GM23338 (cell line): Measurements from ENCODE around the gene LIFR. TPM values are rescaled to one million over a fixed set of nuclear protein-coding genes. Genes with fewer than 3 reads are reported as not detected.

ENCODE experiments used
- ATAC-seq: fragments of 200-7000 bp; cut with Tn5 transposase; 3 replicates; pipeline ENCODE4 v1.9.1; 2020
- DNase-seq: peaks from one replicate; pipeline ENCODE4 v3.0.0-alpha.2; 2015; ENCODE audit warnings: low spot score
- H2AFZ ChIP-seq: fragments of 200-600 bp; sonication (generic); 2 replicates; pipeline ENCODE4 v1.8.0; 2016; ENCODE audit warnings: antibody characterized with exemption, mild to moderate bottlenecking, moderate library complexity
- H3F3A ChIP-seq: fragments of 200-600 bp; sonication (generic); replicated peaks from 2 replicates; pipeline ENCODE4 v1.8.0; 2017; ENCODE audit warnings: antibody characterized with exemption, mixed run types, low read depth
- H3K27ac ChIP-seq: fragments of 200-600 bp; sonication (generic); 2 replicates; pipeline ENCODE4 v1.6.1; 2016; ENCODE audit warnings: low read depth
- H3K27me3 ChIP-seq: fragments of 200-600 bp; sonication (generic); 2 replicates; pipeline ENCODE4 v1.8.0; 2016; ENCODE audit warnings: mild to moderate bottlenecking, mixed run types, moderate library complexity; ENCODE audit not compliant: insufficient read depth
- H3K36me3 ChIP-seq: fragments of 200-600 bp; sonication (generic); 2 replicates; pipeline ENCODE4 v1.8.0; 2016; ENCODE audit warnings: mild to moderate bottlenecking; ENCODE audit not compliant: insufficient read depth
- H3K4me1 ChIP-seq: fragments of 200-600 bp; sonication (generic); 2 replicates; pipeline ENCODE4 v1.8.0; 2016; ENCODE audit warnings: mild to moderate bottlenecking, moderate library complexity; ENCODE audit not compliant: insufficient read depth
- H3K4me2 ChIP-seq: fragments of 200-600 bp; sonication (generic); 2 replicates; pipeline ENCODE4 v1.7.1; 2017; ENCODE audit warnings: mixed run types
- H3K4me3 ChIP-seq: fragments of 200-600 bp; sonication (generic); 2 replicates; pipeline ENCODE4 v1.6.1; 2016; ENCODE audit warnings: mixed run types
- H3K79me2 ChIP-seq: fragments of 200-600 bp; sonication (generic); replicated peaks from 2 replicates; pipeline ENCODE4 v1.8.0; 2017; ENCODE audit warnings: mild to moderate bottlenecking; ENCODE audit not compliant: insufficient read depth
- H3K9me2 ChIP-seq: fragments of 200-600 bp; sonication (generic); 2 replicates; pipeline ENCODE4 v1.8.0; 2017; ENCODE audit not compliant: insufficient read depth
- H4K20me1 ChIP-seq: fragments of 200-600 bp; sonication (generic); replicated peaks from 2 replicates; pipeline ENCODE4 v1.8.0; 2017; ENCODE audit warnings: mild to moderate bottlenecking; ENCODE audit not compliant: insufficient read depth
- H3K27ac Mint-ChIP-seq: 2 replicates; pipeline ENCODE4 v1.8.0; 2020; ENCODE audit warnings: inconsistent platforms, mild to moderate bottlenecking, moderate library complexity, mixed read lengths
- H3K27me3 Mint-ChIP-seq: 3 replicates; pipeline ENCODE4 v1.8.0; 2022; ENCODE audit warnings: low read depth, mild to moderate bottlenecking, moderate library complexity, mixed read lengths, inconsistent platforms; ENCODE audit not compliant: insufficient read depth, poor library complexity
- H3K36me3 Mint-ChIP-seq: 3 replicates; pipeline ENCODE4 v1.8.0; 2021; ENCODE audit warnings: low read depth, mild to moderate bottlenecking, inconsistent platforms, moderate library complexity, mixed read lengths
- H3K4me1 Mint-ChIP-seq: 3 replicates; pipeline ENCODE4 v1.8.0; 2020; ENCODE audit warnings: mild to moderate bottlenecking, inconsistent platforms, mixed read lengths
- H3K4me3 Mint-ChIP-seq: 3 replicates; pipeline ENCODE4 v1.8.0; 2021; ENCODE audit warnings: moderate library complexity, mild to moderate bottlenecking, inconsistent platforms, mixed read lengths
- H3K9me3 Mint-ChIP-seq: 3 replicates; pipeline ENCODE4 v1.8.0; 2020; ENCODE audit warnings: moderate library complexity, mild to moderate bottlenecking, inconsistent platforms, mixed read lengths
- CREB1 ChIP-seq: fragments of 250-450 bp; sonication (Bioruptor Pico); IDR thresholded peaks from 2 replicates; pipeline ENCODE4 v1.5.0; 2020; ENCODE audit warnings: low read depth, mild to moderate bottlenecking, moderate library complexity
- EZH2 ChIP-seq: fragments of 200-600 bp; sonication (generic); IDR thresholded peaks from one replicate; pipeline ENCODE4 v1.8.0; 2017; ENCODE audit warnings: antibody characterized with exemption, mild to moderate bottlenecking, low read depth; ENCODE audit not compliant: unreplicated experiment
- EZH2phosphoT487 ChIP-seq: fragments of 200-600 bp; sonication (generic); IDR thresholded peaks from one replicate; pipeline ENCODE4 v1.8.1; 2018; ENCODE audit warnings: antibody characterized with exemption; ENCODE audit not compliant: unreplicated experiment
- JUNB ChIP-seq: IDR thresholded peaks from one replicate; pipeline ENCODE4 v1.6.1; 2016; ENCODE audit warnings: antibody characterized with exemption; ENCODE audit not compliant: unreplicated experiment
- NANOG ChIP-seq: IDR thresholded peaks from 2 replicates; pipeline ENCODE4 v1.6.1; 2016; ENCODE audit warnings: antibody characterized with exemption, borderline replicate concordance
- POLR2AphosphoS5 ChIP-seq: IDR thresholded peaks from 2 replicates; pipeline ENCODE4 v1.6.1; 2016; ENCODE audit warnings: antibody characterized with exemption, low read depth
- STAT1 ChIP-seq: IDR thresholded peaks from one replicate; pipeline ENCODE4 v1.6.1; 2016; ENCODE audit warnings: antibody characterized with exemption; ENCODE audit not compliant: unreplicated experiment
- ZNF114 ChIP-seq: fragments of 250-450 bp; sonication (Bioruptor Pico); IDR thresholded peaks from 2 replicates; pipeline ENCODE4 v1.5.0; 2020; ENCODE audit warnings: mild to moderate bottlenecking, moderate library complexity
- ZNF331 ChIP-seq: fragments of 250-450 bp; sonication (Bioruptor Pico); IDR thresholded peaks from 2 replicates; pipeline ENCODE4 v1.5.0; 2020; ENCODE audit warnings: low read depth, mild to moderate bottlenecking, moderate library complexity
- polyA plus RNA-seq: library from polyadenylated mRNA; unstranded; fragments of >200 nt; fragmentation: Nextera tagmentation; extraction: Ambion mirVana; gene quantifications from 2 replicates; pipeline ENCODE4 v1.2.1, GENCODE V29; 2016
- total RNA-seq: library from RNA; depleted of rRNA; stranded (reverse); fragments of >200 nt; shearing (Covaris generic); gene quantifications from 2 replicates; pipeline ENCODE4 v1.2.3, GENCODE V29; 2014
- TF ChIP-seq, protein P1 (sequence below): IDR thresholded peaks from 2 replicates; pipeline ENCODE4 v1.6.1; 2016; ENCODE audit warnings: antibody characterized with exemption
- TF ChIP-seq, protein P2 (sequence below), 2 experiments: fragments of 200-600 bp in 1 of 2; sonication (generic) in 1 of 2; conservative IDR thresholded peaks; 2 replicates each; pipeline versions ENCODE4 v1.5.1 to v1.6.1; 2016 to 2017; ENCODE audit warnings: antibody characterized with exemption in 2 of 2, low read depth in 2 of 2, mild to moderate bottlenecking in 2 of 2, moderate library complexity in 1 of 2
- TF ChIP-seq, protein P3 (sequence below): fragments of 250-450 bp; sonication (Bioruptor Pico); IDR thresholded peaks from 2 replicates; pipeline ENCODE4 v1.5.0; 2020; ENCODE audit warnings: mild to moderate bottlenecking, moderate library complexity
- TF ChIP-seq, protein P4 (sequence below): IDR thresholded peaks from one replicate; pipeline ENCODE4 v1.6.1; 2018; ENCODE audit warnings: antibody characterized with exemption; ENCODE audit not compliant: unreplicated experiment

Gene LIFR
- total and polyA plus RNA-seq, 2 experiments from 2014 or later, result 11.0 to 25.2 TPM

DNA sequence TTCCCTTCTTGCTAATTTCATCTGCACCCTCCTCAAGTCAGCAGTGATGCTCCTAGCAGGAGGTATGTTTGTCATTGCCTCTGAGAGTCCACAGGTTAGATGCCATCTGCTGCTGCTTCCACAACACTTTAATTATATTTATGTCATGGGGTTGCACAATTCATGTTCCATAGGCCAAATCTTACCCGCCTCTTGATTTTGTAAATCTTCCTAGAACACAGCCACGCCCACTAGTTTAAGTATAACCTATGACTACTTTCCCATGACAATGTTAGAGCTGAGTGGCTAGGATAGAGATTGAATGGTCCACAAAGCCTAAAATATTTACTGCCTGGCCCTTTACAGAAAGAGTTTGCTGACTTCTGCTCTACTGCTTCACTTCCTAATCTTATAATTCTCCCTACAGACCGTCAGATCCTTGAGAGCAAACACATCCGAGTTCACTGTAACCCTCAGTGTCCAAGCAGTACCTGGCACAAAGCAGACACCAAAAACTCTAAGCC is 21.1 kb downstream of the LIFR start:
- Histone ChIP-seq H3K27me3 (no peaks in the 10 kb centered on the region), H3K9me2 (no peaks in the 10 kb centered on the region), H3K4me2 (no peak overlapping the region), H3K27ac (no peak overlapping the region), H3K4me3 (no peak overlapping the region), H3K36me3 (no peaks in the 10 kb centered on the region), H4K20me1 (peaks cover 3% of the 10 kb centered on the region; the same call in 1 of the 2 replicates), H3K79me2 (peaks cover 82% of the 10 kb centered on the region), H3F3A (no peaks in the 10 kb centered on the region), H3K4me1 (peaks cover 34% of the 10 kb centered on the region), H2AFZ (no peak overlapping the region)
- peaks cover 1% of the 10 kb centered on the region for H3K27me3 Mint-ChIP-seq
- no peak for ATAC-seq
- DNase-seq, result no peak
- peaks cover 53% of the 10 kb centered on the region for H3K4me1 Mint-ChIP-seq
- peaks cover 7% of the 10 kb centered on the region; the same call in 2 of the 3 replicates for H3K9me3 Mint-ChIP-seq
- no peak overlapping the region for H3K4me3 Mint-ChIP-seq
- peaks cover 6% of the 10 kb centered on the region; the same call in 2 of the 3 replicates for H3K36me3 Mint-ChIP-seq
- no peak overlapping the region for H3K27ac Mint-ChIP-seq
- TF ChIP-seq, protein P1, sequence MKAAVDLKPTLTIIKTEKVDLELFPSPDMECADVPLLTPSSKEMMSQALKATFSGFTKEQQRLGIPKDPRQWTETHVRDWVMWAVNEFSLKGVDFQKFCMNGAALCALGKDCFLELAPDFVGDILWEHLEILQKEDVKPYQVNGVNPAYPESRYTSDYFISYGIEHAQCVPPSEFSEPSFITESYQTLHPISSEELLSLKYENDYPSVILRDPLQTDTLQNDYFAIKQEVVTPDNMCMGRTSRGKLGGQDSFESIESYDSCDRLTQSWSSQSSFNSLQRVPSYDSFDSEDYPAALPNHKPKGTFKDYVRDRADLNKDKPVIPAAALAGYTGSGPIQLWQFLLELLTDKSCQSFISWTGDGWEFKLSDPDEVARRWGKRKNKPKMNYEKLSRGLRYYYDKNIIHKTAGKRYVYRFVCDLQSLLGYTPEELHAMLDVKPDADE, result no peak
- TF ChIP-seq, protein P2, sequence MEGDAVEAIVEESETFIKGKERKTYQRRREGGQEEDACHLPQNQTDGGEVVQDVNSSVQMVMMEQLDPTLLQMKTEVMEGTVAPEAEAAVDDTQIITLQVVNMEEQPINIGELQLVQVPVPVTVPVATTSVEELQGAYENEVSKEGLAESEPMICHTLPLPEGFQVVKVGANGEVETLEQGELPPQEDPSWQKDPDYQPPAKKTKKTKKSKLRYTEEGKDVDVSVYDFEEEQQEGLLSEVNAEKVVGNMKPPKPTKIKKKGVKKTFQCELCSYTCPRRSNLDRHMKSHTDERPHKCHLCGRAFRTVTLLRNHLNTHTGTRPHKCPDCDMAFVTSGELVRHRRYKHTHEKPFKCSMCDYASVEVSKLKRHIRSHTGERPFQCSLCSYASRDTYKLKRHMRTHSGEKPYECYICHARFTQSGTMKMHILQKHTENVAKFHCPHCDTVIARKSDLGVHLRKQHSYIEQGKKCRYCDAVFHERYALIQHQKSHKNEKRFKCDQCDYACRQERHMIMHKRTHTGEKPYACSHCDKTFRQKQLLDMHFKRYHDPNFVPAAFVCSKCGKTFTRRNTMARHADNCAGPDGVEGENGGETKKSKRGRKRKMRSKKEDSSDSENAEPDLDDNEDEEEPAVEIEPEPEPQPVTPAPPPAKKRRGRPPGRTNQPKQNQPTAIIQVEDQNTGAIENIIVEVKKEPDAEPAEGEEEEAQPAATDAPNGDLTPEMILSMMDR (conservative IDR thresholded peaks at IDR 0.05; ENCODE audit: low read depth in 2 of 2), result no peak
- TF ChIP-seq NANOG (no peak), CREB1 (no peak), ZNF331 (CRISPR knock-in tag) (no peak), EZH2phosphoT487 (no peak), POLR2AphosphoS5 (no peak), ZNF114 (CRISPR knock-in tag) (no peak), JUNB (no peak), STAT1 (no peak), EZH2 (no peak)
- TF ChIP-seq, protein P3, sequence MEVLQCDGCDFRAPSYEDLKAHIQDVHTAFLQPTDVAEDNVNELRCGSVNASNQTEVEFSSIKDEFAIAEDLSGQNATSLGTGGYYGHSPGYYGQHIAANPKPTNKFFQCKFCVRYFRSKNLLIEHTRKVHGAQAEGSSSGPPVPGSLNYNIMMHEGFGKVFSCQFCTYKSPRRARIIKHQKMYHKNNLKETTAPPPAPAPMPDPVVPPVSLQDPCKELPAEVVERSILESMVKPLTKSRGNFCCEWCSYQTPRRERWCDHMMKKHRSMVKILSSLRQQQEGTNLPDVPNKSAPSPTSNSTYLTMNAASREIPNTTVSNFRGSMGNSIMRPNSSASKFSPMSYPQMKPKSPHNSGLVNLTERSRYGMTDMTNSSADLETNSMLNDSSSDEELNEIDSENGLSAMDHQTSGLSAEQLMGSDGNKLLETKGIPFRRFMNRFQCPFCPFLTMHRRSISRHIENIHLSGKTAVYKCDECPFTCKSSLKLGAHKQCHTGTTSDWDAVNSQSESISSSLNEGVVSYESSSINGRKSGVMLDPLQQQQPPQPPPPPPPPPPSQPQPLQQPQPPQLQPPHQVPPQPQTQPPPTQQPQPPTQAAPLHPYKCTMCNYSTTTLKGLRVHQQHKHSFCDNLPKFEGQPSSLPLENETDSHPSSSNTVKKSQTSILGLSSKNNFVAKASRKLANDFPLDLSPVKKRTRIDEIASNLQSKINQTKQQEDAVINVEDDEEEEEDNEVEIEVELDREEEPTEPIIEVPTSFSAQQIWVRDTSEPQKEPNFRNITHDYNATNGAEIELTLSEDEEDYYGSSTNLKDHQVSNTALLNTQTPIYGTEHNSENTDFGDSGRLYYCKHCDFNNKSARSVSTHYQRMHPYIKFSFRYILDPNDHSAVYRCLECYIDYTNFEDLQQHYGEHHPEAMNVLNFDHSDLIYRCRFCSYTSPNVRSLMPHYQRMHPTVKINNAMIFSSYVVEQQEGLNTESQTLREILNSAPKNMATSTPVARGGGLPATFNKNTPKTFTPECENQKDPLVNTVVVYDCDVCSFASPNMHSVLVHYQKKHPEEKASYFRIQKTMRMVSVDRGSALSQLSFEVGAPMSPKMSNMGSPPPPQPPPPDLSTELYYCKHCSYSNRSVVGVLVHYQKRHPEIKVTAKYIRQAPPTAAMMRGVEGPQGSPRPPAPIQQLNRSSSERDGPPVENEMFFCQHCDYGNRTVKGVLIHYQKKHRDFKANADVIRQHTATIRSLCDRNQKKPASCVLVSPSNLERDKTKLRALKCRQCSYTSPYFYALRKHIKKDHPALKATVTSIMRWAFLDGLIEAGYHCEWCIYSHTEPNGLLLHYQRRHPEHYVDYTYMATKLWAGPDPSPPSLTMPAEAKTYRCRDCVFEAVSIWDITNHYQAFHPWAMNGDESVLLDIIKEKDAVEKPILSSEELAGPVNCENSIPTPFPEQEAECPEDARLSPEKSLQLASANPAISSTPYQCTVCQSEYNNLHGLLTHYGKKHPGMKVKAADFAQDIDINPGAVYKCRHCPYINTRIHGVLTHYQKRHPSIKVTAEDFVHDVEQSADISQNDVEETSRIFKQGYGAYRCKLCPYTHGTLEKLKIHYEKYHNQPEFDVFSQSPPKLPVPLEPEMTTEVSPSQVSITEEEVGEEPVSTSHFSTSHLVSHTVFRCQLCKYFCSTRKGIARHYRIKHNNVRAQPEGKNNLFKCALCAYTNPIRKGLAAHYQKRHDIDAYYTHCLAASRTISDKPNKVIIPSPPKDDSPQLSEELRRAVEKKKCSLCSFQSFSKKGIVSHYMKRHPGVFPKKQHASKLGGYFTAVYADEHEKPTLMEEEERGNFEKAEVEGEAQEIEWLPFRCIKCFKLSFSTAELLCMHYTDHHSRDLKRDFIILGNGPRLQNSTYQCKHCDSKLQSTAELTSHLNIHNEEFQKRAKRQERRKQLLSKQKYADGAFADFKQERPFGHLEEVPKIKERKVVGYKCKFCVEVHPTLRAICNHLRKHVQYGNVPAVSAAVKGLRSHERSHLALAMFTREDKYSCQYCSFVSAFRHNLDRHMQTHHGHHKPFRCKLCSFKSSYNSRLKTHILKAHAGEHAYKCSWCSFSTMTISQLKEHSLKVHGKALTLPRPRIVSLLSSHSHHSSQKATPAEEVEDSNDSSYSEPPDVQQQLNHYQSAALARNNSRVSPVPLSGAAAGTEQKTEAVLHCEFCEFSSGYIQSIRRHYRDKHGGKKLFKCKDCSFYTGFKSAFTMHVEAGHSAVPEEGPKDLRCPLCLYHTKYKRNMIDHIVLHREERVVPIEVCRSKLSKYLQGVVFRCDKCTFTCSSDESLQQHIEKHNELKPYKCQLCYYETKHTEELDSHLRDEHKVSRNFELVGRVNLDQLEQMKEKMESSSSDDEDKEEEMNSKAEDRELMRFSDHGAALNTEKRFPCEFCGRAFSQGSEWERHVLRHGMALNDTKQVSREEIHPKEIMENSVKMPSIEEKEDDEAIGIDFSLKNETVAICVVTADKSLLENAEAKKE (CRISPR knock-in tag), result no peak
- TF ChIP-seq, protein P4, sequence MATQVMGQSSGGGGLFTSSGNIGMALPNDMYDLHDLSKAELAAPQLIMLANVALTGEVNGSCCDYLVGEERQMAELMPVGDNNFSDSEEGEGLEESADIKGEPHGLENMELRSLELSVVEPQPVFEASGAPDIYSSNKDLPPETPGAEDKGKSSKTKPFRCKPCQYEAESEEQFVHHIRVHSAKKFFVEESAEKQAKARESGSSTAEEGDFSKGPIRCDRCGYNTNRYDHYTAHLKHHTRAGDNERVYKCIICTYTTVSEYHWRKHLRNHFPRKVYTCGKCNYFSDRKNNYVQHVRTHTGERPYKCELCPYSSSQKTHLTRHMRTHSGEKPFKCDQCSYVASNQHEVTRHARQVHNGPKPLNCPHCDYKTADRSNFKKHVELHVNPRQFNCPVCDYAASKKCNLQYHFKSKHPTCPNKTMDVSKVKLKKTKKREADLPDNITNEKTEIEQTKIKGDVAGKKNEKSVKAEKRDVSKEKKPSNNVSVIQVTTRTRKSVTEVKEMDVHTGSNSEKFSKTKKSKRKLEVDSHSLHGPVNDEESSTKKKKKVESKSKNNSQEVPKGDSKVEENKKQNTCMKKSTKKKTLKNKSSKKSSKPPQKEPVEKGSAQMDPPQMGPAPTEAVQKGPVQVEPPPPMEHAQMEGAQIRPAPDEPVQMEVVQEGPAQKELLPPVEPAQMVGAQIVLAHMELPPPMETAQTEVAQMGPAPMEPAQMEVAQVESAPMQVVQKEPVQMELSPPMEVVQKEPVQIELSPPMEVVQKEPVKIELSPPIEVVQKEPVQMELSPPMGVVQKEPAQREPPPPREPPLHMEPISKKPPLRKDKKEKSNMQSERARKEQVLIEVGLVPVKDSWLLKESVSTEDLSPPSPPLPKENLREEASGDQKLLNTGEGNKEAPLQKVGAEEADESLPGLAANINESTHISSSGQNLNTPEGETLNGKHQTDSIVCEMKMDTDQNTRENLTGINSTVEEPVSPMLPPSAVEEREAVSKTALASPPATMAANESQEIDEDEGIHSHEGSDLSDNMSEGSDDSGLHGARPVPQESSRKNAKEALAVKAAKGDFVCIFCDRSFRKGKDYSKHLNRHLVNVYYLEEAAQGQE, result no peak
